Activated CD8-positive, alpha-beta memory T cell treated with anti-CD3 and anti-CD28 coated beads for 36 hours (primary cell): ENCODE data around the gene HPN. TPM values are rescaled to one million over a fixed set of nuclear protein-coding genes. Genes with fewer than 3 reads are reported as not detected.
"Not testable (repeated sequence)": the region's sequence is repeated elsewhere in the genome, so short reads cannot be mapped to it uniquely, and the experiment has no call there.

Experiments used
- CTCF ChIA-PET: fragments of 350-600 bp; sonication (Branson Sonifier 250); formaldehyde crosslinking; loops from one replicate; lab custom pipeline; 2021; ENCODE audit warnings: antibody characterized with exemption; lab: Charles Lee
- POLR2A ChIA-PET: fragments of 350-600 bp; sonication (Branson Sonifier 250); formaldehyde crosslinking; loops from one replicate; lab custom pipeline; 2021; ENCODE audit warnings: antibody characterized with exemption; lab: Charles Lee
- total RNA-seq, 2 experiments: library from RNA; stranded (reverse); gene quantifications; one replicate each; pipeline ENCODE4 v1.2.3, GENCODE V29; 2021

Gene HPN
- total RNA-seq, 2 experiments from 2014 or later, result not detected

DNA sequence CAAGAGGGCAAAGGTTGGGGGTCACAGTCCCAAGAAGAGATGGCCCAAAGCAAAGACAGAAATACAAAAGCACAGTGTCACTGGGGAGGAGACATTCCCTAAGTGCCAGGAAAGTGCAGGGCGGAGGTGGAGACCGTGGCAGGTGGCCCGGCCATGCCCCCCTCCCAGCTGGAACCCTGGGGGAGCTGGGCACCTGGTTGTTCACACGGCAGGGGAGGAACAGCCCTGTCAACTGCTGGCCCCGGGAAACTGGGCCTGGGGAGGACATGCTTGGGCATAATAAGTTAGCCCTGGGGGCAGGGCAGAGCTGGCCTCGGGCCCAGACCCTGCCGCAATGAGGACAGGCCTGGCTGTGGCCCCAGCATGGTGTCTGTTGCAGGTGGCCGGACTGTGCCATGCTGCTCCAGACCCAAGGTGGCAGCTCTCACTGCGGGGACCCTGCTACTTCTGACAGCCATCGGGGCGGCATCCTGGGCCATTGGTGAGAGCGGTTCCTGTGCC, 7.4 kb downstream of the HPN start:
- CTCF ChIA-PET, result interaction anchor here (0.7 to 0.9 kb wide), 2 partner anchors 10 to 73 kb away, joined by 3 read pairs; no protein-coding TSS in a partner anchor
- POLR2A ChIA-PET, result interaction anchor here (0.7 kb wide), 1 partner anchor 93 kb away, joined by 3 read pairs; no protein-coding TSS in a partner anchor

DNA sequence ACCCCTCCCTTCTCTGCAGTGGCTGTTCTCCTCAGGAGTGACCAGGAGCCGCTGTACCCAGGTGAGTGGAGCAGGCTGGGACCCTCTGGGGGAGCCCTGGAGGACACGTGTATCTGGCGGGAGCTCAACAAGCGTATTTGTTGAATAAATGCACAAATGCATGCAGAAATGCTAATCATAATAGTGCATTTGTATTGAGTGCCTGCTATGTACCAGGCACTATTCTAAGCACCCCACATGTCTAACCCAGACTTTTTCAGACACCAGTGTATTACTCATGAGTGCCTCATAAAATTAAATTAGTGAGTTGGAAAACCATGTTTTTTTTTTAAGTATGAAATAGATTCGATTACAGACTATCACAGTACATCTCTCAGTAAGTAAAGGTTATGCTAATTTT, 7.9 kb downstream of the HPN start:
- CTCF ChIA-PET, result interaction anchor here (0.9 kb wide), 1 partner anchor 9 kb away, joined by 3 read pairs; no protein-coding TSS in a partner anchor
- POLR2A ChIA-PET, result no interaction called here

DNA sequence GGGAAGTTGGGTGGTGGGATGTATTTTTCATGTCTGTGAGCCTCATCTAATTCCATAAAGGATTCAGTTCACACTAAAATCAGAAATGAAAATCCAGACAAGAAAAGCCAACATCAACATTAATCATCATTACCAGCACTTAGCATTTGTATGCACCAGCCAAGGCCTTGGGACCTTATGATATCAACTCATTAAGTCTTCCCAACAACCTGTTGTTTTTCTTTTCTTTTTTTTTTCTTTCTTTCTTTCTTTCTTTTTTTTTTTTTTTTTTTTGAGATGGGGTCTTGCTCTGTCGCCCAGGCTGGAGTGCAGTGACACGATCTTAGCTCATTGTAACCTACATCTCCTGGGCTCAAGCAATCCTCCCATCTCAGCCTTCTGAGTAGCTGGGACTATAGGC, 9.1 kb downstream of the HPN start:
- CTCF ChIA-PET, result interaction anchor here (0.5 to 1.1 kb wide), 4 partner anchors 11 to 332 kb away, joined by 3 read pairs; partner anchors contain the start of gene LGI4

DNA sequence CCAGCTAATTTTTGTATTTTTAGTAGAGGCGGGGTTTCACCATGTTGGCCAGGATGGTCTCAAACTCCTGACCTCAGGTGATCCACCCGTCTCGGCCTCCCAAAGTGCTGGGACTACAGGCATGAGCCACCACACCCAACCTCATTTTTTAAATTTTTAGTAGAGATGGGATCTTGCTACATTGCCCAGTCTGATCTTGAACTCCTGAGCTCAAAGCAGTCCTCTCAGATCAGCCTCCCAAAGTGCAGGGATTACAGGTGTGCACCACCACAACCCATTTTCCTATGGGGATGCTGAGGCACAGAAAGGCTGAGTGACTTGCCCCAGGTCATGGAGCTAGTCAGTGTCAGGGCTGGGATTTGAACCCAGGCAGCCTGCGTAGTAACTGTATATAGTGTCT, 9.7 kb downstream of the HPN start:
- CTCF ChIA-PET, result interaction anchor here (0.6 kb wide), 1 partner anchor 10 kb away, joined by 3 read pairs; no protein-coding TSS in a partner anchor
- POLR2A ChIA-PET, result not testable (repeated sequence)

More for the DNA sequence above, 9.1 kb downstream of the HPN start:
- POLR2A ChIA-PET, result not testable (repeated sequence)

DNA sequence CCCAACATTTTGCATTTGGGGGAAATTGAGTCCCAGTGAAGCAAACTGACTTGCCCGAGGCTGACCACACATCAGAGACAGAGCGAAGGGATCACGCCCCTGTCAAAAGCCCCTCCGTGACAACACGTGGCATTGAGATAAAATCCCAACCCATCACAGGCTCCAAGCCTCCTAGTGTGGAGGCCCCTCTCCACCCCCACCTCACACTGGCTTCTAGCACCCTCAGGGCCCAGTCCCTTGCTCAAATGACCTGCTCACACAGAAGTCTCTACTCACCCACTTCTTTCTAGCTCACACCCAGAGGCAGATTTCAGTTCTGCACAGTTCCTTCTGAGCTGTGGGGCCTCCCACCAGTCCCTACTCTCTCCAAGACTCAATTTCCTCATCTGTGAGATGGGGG, 10.3 kb downstream of the HPN start:
- ChIA-PET POLR2A (no interaction called here), CTCF (no interaction called here)

DNA sequence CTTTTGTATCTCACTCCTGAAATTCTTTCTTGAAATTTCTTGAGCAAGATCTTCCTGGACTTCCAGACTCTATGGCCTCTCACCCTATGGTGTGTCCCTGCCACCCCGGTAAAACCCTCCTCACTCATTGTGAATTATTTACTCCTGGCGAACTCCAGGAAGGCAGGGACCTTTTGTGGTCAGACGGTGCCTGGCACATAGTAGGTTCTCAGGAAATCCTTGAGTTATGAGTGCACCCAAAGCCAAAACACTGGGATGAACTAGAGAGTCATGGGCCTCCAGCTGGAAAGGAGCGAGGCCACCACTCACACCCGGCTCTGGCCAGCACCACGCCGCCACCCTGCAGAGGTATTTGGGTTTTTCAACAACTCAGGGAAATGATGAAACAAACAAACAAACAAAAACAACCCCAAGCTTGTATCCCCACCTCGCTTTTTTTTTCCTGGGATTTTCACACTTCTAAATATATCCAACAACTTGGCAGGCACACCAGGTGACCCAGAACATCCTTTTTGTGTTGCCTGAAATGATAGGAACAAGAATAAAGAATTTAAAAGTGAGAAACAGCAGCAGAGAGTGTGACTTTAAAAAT, 11.2 kb downstream of the HPN start:
- CTCF ChIA-PET, result interaction anchor here (2.1 kb wide), 1 partner anchor 8 kb away, joined by 9 read pairs; no protein-coding TSS in a partner anchor
- POLR2A ChIA-PET, result no interaction called here

DNA sequence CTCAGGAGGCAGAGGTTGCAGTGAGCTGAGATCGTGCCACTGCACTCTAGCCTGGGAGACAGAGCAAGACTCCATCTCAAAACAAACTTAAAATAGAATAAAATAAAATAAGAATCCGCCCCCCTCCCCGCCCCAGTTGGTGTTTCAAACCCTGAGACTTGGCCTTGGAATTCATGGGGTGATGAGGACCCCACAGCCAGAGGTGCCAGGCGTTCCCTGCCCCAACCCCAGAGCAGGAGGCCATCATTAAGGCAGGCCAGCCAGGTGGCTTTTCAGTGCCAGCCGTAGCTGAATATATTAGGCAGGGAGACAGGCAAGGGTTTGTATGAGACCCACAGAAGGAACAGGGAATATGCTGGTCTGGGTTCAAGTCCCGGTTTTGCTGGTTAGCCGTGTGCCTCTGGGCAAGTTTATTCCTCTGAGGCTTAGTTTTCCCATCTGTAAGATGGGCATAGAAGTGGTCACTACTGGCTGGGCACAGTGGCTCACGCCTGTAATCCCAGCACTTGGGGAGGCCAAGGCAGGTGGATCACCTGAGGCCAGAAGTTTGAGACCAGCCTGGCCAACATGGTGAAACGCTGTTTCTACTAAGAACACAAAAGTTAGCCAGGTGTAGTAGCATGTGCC, 12.3 kb downstream of the HPN start:
- CTCF ChIA-PET, result interaction anchor here (2.1 kb wide), 1 partner anchor 9 kb away, joined by 9 read pairs; no protein-coding TSS in a partner anchor

DNA sequence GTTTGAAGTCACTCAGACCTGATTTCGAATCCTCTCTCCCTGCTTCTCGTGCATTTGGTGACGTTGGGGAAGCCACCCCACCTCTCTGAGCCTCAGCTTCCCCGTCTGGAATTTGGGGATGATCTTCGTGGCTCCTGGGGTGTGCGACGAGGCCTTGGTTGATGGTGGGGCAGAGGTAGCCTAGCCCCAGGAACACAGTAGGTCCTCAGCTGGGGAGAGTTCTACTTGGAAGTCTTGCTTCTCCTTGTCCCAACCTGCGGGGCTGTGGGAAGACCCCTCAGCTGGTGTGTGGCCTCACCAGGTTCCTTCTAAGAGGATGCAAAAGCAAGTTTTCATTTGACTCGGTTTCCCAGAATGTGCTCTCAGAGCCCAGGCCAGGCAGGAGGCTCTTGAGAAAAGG, 13.1 kb downstream of the HPN start:
- ChIA-PET POLR2A (interaction anchor here (0.6 kb wide), 2 partner anchors 647 to 965 kb away, joined by 3 to 4 read pairs; no protein-coding TSS in a partner anchor), CTCF (interaction anchor here (0.8 kb wide), 1 partner anchor 13 kb away, joined by 3 read pairs; no protein-coding TSS in a partner anchor)

More for the DNA sequence above, 12.3 kb downstream of the HPN start:
- POLR2A ChIA-PET, result no interaction called here

DNA sequence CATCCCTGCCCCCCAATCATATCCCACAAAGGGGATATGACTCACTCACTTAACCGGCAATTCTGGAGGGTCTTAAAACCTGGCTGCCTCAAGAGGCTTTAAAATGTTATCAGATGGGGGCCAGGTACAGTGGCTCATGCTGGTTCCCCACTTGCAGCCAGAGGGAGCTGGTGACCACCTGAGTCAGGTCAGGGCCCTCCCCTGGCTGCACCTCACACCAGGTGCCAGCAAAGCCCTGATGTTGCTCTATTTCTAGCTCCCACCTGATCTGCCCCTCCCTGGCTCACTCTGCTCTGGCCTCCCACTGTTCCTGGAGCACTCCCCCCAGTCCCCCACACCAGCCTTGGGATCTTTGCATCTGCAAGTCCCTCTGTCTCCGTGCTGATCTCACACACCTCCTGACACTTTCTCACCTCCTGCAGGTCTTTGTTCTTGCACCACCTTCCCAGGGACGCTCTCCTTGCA, 14.2 kb downstream of the HPN start:
- ChIA-PET CTCF (interaction anchor here (0.6 to 1.6 kb wide), 4 partner anchors 12 to 1117 kb away, joined by 3 to 4 read pairs (median 4); no protein-coding TSS in a partner anchor), POLR2A (no interaction called here)

DNA sequence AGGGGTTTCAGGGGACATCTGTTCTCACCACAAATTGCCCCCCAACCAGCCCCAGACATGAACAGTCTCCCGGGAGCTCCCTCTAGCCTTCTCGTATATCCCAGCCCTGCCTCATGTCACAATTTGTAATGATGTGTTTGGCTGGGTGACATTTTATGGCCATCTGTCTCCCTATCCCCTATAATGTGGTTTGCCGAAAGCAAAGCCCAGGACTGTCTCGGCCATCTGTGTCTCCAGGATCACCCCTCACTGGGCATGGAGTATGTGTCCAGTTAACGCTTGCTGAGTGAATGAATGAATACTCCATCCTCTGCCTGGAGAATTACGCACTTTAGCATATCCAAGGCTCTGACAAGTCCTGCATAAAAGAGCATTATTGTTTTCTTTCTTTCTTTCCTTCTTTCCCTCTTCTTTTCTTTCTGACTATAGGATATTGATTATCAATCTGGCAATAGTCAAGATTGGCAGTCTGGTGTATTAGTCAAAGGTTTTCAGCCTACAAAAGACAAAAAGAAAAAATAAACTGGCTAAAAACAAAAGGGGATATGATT, 15.1 kb downstream of the HPN start:
- POLR2A ChIA-PET, result no interaction called here
- CTCF ChIA-PET, result interaction anchor here (1.6 kb wide), 1 partner anchor 85 kb away, joined by 4 read pairs; no protein-coding TSS in a partner anchor

DNA sequence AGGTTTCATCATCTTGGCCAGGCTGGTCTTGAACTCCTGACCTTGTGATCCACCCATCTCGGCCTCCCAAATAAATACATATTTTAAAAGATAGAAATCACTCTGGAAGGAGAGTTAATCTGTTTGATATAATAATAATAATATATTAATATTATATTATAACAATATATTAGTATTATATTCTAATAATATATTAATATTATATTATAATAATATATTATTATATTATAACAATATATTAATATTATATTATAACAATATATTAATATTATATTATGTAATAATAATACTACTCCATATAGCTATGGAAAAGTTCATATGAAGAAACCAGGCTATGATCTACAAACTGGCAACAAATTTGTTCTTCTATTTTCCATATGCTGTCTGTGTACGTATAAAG, 16.8 kb downstream of the HPN start:
- POLR2A ChIA-PET, result no interaction called here

DNA sequence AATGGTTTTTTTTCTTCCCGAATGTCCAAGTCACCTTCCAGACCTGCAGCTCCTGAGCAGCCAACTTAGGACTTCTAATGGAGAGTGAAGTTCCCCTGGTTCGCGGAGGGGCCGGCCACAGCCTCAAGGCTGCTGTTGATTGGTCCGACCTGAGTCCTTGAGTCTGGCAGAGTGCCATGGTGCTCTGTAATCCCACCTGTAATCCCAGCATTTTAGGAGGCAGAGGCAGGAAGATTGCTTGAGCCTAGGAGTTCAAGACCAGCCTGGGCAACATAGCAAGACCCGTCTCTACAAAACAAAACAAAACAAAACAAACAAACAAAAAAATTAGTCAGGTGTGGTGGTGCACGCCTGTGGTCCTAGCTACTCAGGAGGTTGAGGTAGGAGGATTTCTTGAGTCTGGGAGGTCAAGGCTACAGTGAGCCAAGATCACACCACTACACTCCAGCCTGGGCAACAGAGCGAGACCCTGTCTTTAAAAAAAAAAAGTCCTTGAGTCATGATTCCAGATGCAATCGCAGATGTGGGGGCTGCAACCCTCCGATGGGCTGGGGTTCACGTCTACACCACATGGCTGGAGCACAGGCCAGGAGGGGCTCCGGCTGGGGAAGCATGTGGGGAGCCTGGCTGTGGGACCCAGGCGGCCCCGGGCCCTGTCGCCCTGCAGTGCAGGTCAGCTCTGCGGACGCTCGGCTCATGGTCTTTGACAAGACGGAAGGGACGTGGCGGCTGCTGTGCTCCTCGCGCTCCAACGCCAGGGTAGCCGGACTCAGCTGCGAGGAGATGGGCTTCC, 17.7 kb downstream of the HPN start:
- ChIA-PET CTCF (interaction anchor here (1.0 to 1.1 kb wide), 2 partner anchors 10 to 76 kb away, joined by 3 read pairs; partner anchors contain the start of gene LGI4), POLR2A (no interaction called here)

More for the DNA sequence above, 16.8 kb downstream of the HPN start:
- CTCF ChIA-PET, result interaction anchor here (1.0 to 1.1 kb wide), 2 partner anchors 10 to 77 kb away, joined by 3 read pairs; partner anchors contain the start of gene LGI4

DNA sequence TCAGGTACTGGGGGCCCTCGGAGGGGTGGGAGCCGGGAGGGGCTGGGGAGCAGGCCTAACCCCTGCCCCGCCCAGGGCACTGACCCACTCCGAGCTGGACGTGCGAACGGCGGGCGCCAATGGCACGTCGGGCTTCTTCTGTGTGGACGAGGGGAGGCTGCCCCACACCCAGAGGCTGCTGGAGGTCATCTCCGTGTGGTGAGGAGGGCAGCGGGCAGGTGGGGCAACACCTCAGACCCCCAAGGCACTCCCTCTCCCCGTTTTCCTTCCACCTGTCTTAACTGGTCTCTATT, 18.2 kb downstream of the HPN start:
- CTCF ChIA-PET, result no interaction called here
- POLR2A ChIA-PET, result no interaction called here

DNA sequence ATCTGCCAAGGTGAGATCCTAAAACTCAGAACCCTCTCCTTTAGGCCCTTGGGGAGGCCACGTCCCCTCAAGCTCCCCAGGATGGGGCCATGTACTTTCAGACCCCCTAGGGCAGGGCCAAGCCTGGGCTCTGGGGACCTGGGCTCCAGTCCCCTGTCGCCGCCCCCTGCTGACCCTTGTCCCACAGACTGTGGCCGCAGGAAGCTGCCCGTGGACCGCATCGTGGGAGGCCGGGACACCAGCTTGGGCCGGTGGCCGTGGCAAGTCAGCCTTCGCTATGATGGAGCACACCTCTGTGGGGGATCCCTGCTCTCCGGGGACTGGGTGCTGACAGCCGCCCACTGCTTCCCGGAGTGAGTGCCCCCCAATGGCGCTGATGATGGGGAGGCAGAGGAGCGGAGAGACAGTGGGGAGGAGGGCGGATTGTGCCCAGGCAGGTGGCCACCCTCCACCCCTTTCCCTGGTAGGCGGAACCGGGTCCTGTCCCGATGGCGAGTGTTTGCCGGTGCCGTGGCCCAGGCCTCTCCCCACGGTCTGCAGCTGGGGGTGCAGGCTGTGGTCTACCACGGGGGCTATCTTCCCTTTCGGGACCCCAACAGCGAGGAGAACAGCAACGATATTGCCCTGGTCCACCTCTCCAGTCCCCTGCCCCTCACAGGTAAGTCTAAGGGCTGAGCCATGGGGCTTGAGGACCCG, 18.8 kb downstream of the HPN start:
- ChIA-PET CTCF (no interaction called here), POLR2A (no interaction called here)

DNA sequence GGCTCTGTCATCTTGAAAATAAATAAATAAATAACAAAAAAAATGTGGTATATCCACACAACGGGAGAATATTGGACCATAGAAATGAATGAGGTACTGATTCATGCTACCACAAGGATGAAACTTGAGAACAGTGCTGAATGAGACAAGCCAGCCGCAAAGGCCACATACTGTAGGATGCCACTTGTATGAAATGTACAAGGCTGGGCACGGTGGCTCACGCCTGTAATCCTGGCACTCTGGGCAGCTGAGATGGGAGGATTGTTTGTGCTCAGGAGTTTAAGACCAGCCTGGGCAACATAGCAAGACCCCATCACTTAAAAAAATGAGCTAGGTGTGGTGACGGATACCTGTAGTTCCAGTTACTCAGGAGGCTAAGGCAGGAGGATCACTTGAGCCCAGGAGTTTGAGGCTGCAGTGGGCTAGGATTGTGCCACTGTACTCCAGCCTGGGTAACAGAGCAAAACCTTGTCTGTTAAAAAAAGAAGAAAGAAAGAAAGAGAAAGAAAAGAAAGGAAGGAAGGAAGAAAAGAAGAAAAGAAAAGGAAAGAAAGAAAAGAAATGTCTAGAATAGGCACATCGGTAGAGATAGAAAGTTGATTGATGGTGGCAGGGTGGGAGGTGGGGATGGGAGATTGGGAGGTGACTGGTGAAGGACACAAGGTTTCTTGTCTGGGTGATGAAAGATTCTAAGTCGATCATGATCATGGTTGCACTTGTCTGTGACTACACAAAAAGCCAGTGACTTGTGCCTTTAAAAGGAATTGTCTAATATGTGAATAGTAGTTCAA, 20.3 kb downstream of the HPN start:
- CTCF ChIA-PET, result interaction anchor here (0.6 kb wide), 1 partner anchor 11 kb away, joined by 3 read pairs; no protein-coding TSS in a partner anchor
- POLR2A ChIA-PET, result no interaction called here

DNA sequence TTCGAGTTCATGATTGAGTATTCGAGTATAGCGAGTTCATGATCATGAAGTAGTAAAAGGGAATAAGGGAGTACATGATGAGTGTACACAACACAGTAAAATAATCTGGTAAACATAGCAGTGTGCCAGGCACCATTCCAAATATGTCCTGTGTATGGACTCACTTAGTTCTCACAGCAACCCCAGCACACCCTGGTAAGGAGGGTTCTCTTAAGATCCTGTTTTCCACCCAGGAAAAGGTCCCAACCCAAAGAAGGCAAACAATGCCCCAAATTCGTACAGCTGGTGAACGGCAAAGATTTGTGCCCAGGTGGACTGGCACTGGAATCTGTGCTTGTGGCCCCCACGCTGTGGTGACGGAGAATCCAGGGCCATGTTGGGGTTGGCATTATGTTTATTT, 21.4 kb downstream of the HPN start:
- ChIA-PET CTCF (interaction anchor here (0.6 kb wide), 1 partner anchor 139 kb away, joined by 3 read pairs; no protein-coding TSS in a partner anchor), POLR2A (no interaction called here)
